Subcutaneous adipose tissue (tissue), 4 donors: Measurements from ENCODE around the gene TMEM117. TPM values are rescaled to one million over a fixed set of nuclear protein-coding genes. Genes with fewer than 3 reads are reported as not detected.

Source experiments
- CTCF ChIP-seq: fragments of 450-650 bp; IDR thresholded peaks from one replicate; pipeline ENCODE4 v1.5.1; 2016; ENCODE audit warnings: low read depth, mild to moderate bottlenecking, control low read depth, antibody characterized with exemption, moderate library complexity
- total RNA-seq, 4 donors: library from RNA; depleted of rRNA; stranded (reverse); fragments of >200 nt; gene quantifications; one replicate each; pipeline ENCODE4 v1.1.0, GENCODE V29; 2016

TMEM117 gene
- total RNA-seq, 4 donors from 2014 or later = 3.8 to 9.1 (median 7.6) TPM

DNA sequence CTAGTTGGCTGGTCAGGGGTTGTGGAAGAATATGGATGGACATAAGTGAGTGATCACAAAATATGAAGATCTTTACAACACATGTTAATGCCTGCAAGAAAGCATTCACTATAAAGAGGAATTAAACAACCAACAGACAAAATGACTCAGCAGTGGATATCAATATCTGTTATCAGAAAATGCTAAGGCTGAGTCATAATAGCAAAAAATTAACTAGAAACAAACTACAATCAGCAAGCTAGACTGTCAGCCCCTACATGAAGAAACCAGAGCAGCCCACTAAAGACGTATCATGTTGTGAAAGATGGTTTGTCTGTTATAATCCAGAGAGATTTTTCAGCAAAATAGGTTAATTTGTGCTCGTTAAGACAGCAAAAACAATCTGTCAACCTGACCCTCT lies 567.3 kb downstream of the TMEM117 start:
- no peak for TF ChIP-seq CTCF

GRCh38 chr12:44405297-44405696 lies 569.4 kb downstream of the TMEM117 start:
- no peak for TF ChIP-seq CTCF

DNA sequence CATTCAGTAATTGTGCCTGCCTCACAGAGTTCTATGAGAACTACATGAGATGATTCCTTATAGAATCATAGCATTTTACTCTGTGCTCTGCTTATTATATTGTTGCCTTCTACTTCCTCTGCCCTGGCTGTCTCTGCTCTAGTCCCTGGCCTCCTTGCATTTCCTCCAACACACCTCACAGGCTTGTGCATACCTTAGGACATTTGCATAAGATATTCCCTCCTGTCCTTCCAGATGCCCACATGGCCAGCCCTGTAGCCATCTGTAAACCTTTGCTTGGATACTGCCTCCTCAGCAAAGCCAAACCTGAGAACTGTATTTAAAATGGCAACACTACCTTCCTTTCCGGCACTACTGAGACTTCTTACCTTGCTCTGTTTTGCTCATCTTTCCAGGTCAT lies 586.7 kb downstream of the TMEM117 start:
- TF ChIP-seq CTCF = no peak

DNA sequence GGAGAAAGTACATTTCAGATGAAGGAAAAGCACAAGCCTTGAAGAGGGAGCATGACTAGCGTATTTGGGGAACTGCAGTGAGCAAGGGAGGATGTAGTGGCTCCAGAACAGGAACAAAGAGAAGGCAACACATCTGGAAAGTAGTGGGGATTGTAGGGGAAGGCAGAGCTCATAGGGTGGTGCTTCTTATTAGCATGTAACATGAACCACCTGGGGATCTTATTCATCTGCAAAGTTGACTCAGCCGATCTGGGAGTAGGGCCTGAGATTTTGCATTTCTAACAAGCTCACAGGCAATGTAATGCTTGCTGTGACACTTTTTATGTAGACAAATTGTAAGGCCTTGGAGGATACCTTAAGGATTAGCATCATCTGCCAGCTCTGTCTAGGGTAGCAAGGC lies 592.9 kb downstream of the TMEM117 start:
- no peak for TF ChIP-seq CTCF

- no peak for TF ChIP-seq CTCF
These were observed 595.9 kb downstream of the TMEM117 start for GRCh38 chr12:44431647-44432343.

DNA sequence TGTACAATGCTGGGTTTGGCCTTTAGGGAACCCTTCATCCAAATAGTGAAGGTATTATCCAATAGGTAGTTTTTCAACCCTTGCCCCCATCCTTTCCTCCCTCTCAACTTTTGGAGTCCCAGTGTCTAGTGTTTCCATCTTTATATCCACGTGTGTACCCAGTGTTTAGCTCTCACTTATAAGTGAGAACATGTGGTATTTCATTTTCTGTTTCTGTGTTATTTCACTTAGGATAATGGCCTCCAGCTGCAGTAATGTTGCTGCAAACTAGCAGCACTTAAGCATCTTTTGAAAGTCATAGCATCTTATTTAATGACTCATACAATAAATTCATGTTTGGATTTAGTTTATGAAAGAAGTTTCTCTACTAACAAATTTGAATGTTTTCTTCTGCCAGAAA lies 597.8 kb downstream of the TMEM117 start:
- no peak for TF ChIP-seq CTCF

DNA sequence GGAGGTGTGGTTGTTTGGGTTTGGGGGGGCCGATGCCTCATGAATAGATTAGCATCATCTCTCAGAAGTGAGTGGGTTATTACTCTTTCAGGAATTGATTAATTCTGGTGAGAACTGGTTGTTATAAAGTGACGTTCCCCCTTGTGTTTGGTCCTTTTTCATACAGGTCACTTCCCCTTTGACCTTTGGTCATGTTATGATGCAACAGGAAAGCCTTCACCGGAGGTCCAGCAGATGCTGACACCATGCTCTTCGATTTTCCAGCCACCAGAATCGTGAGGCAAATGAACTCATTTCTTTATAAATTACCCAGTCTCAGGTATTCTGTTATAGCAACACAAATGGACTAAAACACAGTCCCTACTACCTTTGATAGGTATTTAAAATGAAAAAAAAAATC lies 600.9 kb downstream of the TMEM117 start:
- no peak for TF ChIP-seq CTCF

Other genes starting within 250 kb of the TMEM117 start
- gene PUS7L, start 77.3 kb upstream of the TMEM117 start, total RNA-seq = 10 to 100 TPM in 3 of 4 donors, 1 to 10 TPM in 1; 7.9 to 13.0 (median 11.7) TPM
- gene IRAK4, start 77.1 kb upstream of the TMEM117 start, total RNA-seq = 10 to 100 TPM; 32.8 to 57.3 (median 44.0) TPM
- gene TWF1, start 29.8 kb upstream of the TMEM117 start, total RNA-seq = 100 to 1,000 TPM in 1 of 4 donors, 10 to 100 TPM in 3; 66.5 to 116 (median 77.5) TPM